GM23338 (cell line): ENCODE data around the gene ATF3.

ENCODE experiments used
- CREB1 ChIP-seq: fragments of 250-450 bp; sonication (Bioruptor Pico); IDR thresholded peaks from 2 replicates; pipeline ENCODE4 v1.5.0; 2020; ENCODE audit warnings: low read depth, mild to moderate bottlenecking, moderate library complexity
- CTCF ChIP-seq, 2 experiments: fragments of 200-600 bp in 1 of 2; sonication (generic) in 1 of 2; conservative IDR thresholded peaks; 2 replicates each; pipeline versions ENCODE4 v1.5.1 to v1.6.1; 2016 to 2017; ENCODE audit warnings: antibody characterized with exemption in 2 of 2, low read depth in 2 of 2, mild to moderate bottlenecking in 2 of 2, moderate library complexity in 1 of 2
- EZH2 ChIP-seq: fragments of 200-600 bp; sonication (generic); IDR thresholded peaks from one replicate; pipeline ENCODE4 v1.8.0; 2017; ENCODE audit warnings: antibody characterized with exemption, mild to moderate bottlenecking, low read depth; ENCODE audit not compliant: unreplicated experiment
- POLR2AphosphoS5 ChIP-seq: IDR thresholded peaks from 2 replicates; pipeline ENCODE4 v1.6.1; 2016; ENCODE audit warnings: antibody characterized with exemption, low read depth
- ZNF331 ChIP-seq: fragments of 250-450 bp; sonication (Bioruptor Pico); IDR thresholded peaks from 2 replicates; pipeline ENCODE4 v1.5.0; 2020; ENCODE audit warnings: low read depth, mild to moderate bottlenecking, moderate library complexity
- TF ChIP-seq, protein P1 (sequence below): IDR thresholded peaks from 2 replicates; pipeline ENCODE4 v1.6.1; 2016; ENCODE audit warnings: antibody characterized with exemption
- TF ChIP-seq, protein P2 (sequence below): IDR thresholded peaks from one replicate; pipeline ENCODE4 v1.6.1; 2018; ENCODE audit warnings: antibody characterized with exemption; ENCODE audit not compliant: unreplicated experiment

DNA sequence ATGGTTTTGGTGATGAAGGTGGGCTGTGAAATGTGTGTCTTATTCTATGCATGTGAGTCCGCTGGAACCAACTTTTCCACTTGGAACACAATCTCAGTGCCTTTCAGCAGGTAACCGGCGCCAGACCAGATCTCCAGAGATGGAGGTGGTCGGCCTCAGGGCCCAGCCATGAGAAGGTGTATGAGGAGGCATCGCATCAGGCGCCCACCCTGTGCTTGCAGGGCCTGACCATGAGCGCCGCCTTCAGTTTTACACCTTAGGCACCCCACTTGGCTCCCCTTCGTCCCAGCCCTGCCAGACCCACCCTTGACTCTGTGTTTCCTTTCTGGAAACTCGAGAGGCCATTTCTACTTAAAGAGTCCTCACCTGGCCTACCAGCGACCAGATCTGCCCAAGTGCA is 48.6 kb upstream of the ATF3 start:
- no peak for TF ChIP-seq CTCF (conservative IDR thresholded peaks at IDR 0.05; ENCODE audit: low read depth in 2 of 2)
- TF ChIP-seq, protein P1, sequence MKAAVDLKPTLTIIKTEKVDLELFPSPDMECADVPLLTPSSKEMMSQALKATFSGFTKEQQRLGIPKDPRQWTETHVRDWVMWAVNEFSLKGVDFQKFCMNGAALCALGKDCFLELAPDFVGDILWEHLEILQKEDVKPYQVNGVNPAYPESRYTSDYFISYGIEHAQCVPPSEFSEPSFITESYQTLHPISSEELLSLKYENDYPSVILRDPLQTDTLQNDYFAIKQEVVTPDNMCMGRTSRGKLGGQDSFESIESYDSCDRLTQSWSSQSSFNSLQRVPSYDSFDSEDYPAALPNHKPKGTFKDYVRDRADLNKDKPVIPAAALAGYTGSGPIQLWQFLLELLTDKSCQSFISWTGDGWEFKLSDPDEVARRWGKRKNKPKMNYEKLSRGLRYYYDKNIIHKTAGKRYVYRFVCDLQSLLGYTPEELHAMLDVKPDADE, result no peak
- TF ChIP-seq POLR2AphosphoS5, result no peak
- no peak for TF ChIP-seq ZNF331 (CRISPR knock-in tag)
- no peak for TF ChIP-seq EZH2
- TF ChIP-seq, protein P2, sequence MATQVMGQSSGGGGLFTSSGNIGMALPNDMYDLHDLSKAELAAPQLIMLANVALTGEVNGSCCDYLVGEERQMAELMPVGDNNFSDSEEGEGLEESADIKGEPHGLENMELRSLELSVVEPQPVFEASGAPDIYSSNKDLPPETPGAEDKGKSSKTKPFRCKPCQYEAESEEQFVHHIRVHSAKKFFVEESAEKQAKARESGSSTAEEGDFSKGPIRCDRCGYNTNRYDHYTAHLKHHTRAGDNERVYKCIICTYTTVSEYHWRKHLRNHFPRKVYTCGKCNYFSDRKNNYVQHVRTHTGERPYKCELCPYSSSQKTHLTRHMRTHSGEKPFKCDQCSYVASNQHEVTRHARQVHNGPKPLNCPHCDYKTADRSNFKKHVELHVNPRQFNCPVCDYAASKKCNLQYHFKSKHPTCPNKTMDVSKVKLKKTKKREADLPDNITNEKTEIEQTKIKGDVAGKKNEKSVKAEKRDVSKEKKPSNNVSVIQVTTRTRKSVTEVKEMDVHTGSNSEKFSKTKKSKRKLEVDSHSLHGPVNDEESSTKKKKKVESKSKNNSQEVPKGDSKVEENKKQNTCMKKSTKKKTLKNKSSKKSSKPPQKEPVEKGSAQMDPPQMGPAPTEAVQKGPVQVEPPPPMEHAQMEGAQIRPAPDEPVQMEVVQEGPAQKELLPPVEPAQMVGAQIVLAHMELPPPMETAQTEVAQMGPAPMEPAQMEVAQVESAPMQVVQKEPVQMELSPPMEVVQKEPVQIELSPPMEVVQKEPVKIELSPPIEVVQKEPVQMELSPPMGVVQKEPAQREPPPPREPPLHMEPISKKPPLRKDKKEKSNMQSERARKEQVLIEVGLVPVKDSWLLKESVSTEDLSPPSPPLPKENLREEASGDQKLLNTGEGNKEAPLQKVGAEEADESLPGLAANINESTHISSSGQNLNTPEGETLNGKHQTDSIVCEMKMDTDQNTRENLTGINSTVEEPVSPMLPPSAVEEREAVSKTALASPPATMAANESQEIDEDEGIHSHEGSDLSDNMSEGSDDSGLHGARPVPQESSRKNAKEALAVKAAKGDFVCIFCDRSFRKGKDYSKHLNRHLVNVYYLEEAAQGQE, result no peak
- TF ChIP-seq CREB1, result no peak
